Measurements from ENCODE around the gene SNED1. TPM values are rescaled to one million over a fixed set of nuclear protein-coding genes. Genes with fewer than 3 reads are reported as not detected.

The SNED1 gene
- 1.1 and 2.8 TPM in 2 replicates for total RNA-seq (2014; rRNA removed; shearing (Covaris generic))
- polyA plus RNA-seq (2016; fragmentation: Nextera tagmentation; extraction: Ambion mirVana): 1.3 and 1.5 TPM in 2 replicates
- long read RNA-seq, partial matches to known transcripts: 0 of 1 reads
- long read RNA-seq, other reads (novel, unspliced or antisense): 1 of 1 reads

DNA sequence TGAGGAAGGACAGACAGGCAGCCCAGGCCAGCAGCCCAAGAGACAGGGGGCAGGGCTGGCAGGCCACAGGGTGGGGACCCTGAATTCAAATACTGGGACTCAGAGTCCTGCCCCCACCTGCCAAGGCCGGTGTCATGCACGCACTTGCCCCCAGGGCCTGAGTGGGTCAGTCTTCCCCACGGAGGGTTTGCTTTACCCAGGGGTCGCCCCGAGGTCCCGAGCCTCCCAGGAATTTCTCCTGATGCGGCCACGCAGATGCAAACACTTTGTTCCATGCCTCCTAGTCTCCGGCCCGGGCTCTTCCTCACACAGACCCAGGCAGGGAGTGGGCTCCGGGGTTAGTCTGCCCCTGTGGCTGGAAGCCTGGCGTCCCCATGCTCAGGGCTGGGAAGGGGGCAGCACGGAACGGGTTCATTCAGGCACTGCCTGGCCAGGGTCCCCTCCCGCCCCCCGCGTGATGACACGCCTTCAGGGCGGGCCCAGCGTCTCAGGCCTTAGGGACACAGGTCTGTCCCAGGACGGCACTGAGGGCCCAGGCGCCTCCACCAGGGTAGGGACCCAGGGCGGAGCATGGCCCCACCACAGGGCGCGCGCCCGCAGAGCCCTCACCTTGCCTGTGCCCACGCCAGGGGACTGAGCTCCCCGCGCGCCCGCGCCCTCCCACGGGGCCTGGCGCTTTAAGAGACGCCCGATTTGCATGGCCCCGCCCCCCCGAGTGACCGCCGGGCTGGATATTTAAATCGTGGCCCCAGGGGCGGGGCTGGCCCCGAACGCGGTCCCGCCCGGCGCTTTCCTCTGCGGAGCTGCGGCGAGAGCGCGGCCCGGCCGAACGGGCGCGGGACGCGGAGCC is at the start of gene SNED1:
Gene SNED1 (plus strand): TSS at position 763 of the 850 bp plus-strand sequence. CDS start 220 bp downstream, outside the sequence.
- Histone ChIP-seq H3K27me3 (ENCODE audit: insufficient read depth) (peaks cover 18% of the 10 kb centered on the region), H3K79me2 (replicated peaks; ENCODE audit: insufficient read depth) (no peaks in the 10 kb centered on the region), H2AFZ (peak within 1 kb of the TSS; percentile 98), H4K20me1 (replicated peaks; ENCODE audit: insufficient read depth) (no peaks in the 10 kb centered on the region; the same call in 1 of the 2 replicates), H3F3A (replicated peaks; ENCODE audit: low read depth) (no peaks in the 10 kb centered on the region), H3K4me2 (peak within 1 kb of the TSS; percentile 81), H3K9me2 (ENCODE audit: insufficient read depth) (no peaks in the 10 kb centered on the region), H3K4me1 (ENCODE audit: insufficient read depth) (no peaks in the 10 kb centered on the region), H3K27ac (ENCODE audit: low read depth) (no peak within 1 kb of the TSS), H3K36me3 (ENCODE audit: insufficient read depth) (no peaks in the 10 kb centered on the region), H3K4me3 (peak within 1 kb of the TSS; percentile 78)
- Mint-ChIP-seq H3K4me3 (peak within 1 kb of the TSS; percentile 64), H3K27ac (no peak within 1 kb of the TSS), H3K4me1 (peaks cover 4% of the 10 kb centered on the region; the same call in 1 of the 3 replicates), H3K36me3 (ENCODE audit: low read depth) (no peaks in the 10 kb centered on the region; the same call in 2 of the 3 replicates), H3K27me3 (ENCODE audit: insufficient read depth, low read depth, poor library complexity) (peaks cover 21% of the 10 kb centered on the region), H3K9me3 (peaks cover 2% of the 10 kb centered on the region; the same call in 1 of the 3 replicates)
- peak; percentile 93 for DNase-seq (ENCODE audit: low spot score)
- TF ChIP-seq STAT1 (IDR thresholded peaks at IDR 0.05; ENCODE audit: unreplicated experiment) (no peak), CREB1 (CRISPR knock-in tag; IDR thresholded peaks at IDR 0.05; ENCODE audit: low read depth) (0 out of 2 replicates have a peak, but pooled peaks have one; percentile 26)
- ATAC-seq: peak; percentile 88

DNA sequence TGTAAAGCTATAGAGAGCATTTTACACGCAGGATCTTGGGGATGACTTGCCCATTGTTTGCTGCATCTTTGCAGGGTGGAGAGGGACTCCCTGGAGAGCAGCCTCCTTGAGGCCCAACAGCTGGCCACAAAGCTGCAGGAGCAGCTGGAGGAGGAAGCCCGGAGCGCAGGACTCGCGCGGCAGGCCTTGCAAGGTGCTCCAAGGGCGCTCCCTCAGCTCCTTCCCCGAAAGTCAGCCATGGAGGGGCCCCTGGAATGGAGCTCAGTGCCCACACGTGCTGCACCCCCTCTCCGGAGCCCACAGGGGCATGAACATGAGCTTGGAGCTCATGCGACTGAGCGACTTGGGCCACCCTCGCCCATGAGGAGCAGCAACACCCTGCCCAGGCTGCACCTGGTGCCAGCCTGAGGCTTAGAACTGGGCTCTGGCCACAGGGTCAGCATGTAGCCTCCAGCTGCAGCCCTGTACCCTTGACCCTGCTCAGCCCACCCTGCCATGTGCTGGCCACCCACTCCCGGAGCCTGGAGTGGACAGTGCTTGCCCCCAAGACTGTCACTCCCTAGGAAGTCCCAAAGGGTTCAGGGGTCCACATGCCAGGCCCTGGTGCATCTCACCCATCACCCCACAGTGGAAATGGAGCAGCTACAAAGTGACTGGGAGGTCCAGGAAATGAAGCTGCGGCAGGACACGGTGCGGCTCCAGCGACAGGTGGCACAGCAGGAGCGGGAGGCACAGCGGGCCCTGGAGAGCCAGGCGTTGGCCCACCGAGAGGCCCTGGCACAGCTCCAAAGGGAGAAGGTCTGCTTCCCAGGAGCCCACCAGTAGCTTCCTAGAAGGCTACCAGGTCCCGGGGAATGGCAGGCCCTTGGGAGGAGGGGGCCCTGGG is 49.3 kb upstream of the SNED1 start:
- Histone ChIP-seq H3K79me2 (replicated peaks; ENCODE audit: insufficient read depth) (no peaks in the 10 kb centered on the region), H3K27ac (ENCODE audit: low read depth) (no peak overlapping the region), H3K4me2 (no peak overlapping the region), H4K20me1 (replicated peaks; ENCODE audit: insufficient read depth) (no peaks in the 10 kb centered on the region), H3K27me3 (ENCODE audit: insufficient read depth) (no peaks in the 10 kb centered on the region), H3F3A (replicated peaks; ENCODE audit: low read depth) (no peaks in the 10 kb centered on the region), H3K4me1 (ENCODE audit: insufficient read depth) (no peaks in the 10 kb centered on the region), H3K4me3 (no peak overlapping the region), H3K9me2 (ENCODE audit: insufficient read depth) (no peaks in the 10 kb centered on the region), H2AFZ (no peak overlapping the region), H3K36me3 (ENCODE audit: insufficient read depth) (no peaks in the 10 kb centered on the region)
- no peak overlapping the region for H3K27ac Mint-ChIP-seq
- TF ChIP-seq EZH2phosphoT487 (IDR thresholded peaks at IDR 0.05; ENCODE audit: unreplicated experiment): no peak
- TF ChIP-seq EZH2 (IDR thresholded peaks at IDR 0.05; ENCODE audit: low read depth, unreplicated experiment): no peak
- TF ChIP-seq, protein P1, sequence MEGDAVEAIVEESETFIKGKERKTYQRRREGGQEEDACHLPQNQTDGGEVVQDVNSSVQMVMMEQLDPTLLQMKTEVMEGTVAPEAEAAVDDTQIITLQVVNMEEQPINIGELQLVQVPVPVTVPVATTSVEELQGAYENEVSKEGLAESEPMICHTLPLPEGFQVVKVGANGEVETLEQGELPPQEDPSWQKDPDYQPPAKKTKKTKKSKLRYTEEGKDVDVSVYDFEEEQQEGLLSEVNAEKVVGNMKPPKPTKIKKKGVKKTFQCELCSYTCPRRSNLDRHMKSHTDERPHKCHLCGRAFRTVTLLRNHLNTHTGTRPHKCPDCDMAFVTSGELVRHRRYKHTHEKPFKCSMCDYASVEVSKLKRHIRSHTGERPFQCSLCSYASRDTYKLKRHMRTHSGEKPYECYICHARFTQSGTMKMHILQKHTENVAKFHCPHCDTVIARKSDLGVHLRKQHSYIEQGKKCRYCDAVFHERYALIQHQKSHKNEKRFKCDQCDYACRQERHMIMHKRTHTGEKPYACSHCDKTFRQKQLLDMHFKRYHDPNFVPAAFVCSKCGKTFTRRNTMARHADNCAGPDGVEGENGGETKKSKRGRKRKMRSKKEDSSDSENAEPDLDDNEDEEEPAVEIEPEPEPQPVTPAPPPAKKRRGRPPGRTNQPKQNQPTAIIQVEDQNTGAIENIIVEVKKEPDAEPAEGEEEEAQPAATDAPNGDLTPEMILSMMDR (conservative IDR thresholded peaks at IDR 0.05; ENCODE audit: low read depth in 2 of 2): no peak
- TF ChIP-seq STAT1 (IDR thresholded peaks at IDR 0.05; ENCODE audit: unreplicated experiment): no peak
- no peak for TF ChIP-seq NANOG (IDR thresholded peaks at IDR 0.05; ENCODE audit: borderline replicate concordance)
- no peak for TF ChIP-seq ZNF114 (CRISPR knock-in tag; IDR thresholded peaks at IDR 0.05)
- H3K4me3 Mint-ChIP-seq: no peak overlapping the region
- no peaks in the 10 kb centered on the region for H3K9me3 Mint-ChIP-seq
- no peak for ATAC-seq
- peaks cover 5% of the 10 kb centered on the region for H3K4me1 Mint-ChIP-seq
- peaks cover 13% of the 10 kb centered on the region for H3K27me3 Mint-ChIP-seq (ENCODE audit: insufficient read depth, low read depth, poor library complexity)
- H3K36me3 Mint-ChIP-seq (ENCODE audit: low read depth): no peaks in the 10 kb centered on the region
- DNase-seq (ENCODE audit: low spot score): no peak

All from GM23338 (cell line).